Peyer's patch (tissue), 4 donors: ENCODE data around the gene TRMT11. TPM values are rescaled to one million over a fixed set of nuclear protein-coding genes. Genes with fewer than 3 reads are reported as not detected.
A peak's percentile ranks its signal among the peaks of the same experiment; 100 is the strongest.

Experiments used
- DNase-seq, 3 donors: peaks; one replicate each; pipeline ENCODE4 v3.0.0-alpha.2; 2017 to 2019
- H3K27ac ChIP-seq, 4 donors: fragments of 200-600 bp; sonication (generic); one replicate each; pipeline ENCODE4 v1.5.1; 2016 to 2019
- H3K27me3 ChIP-seq, 2 donors: fragments of 200-600 bp; sonication (generic); one replicate each; pipeline ENCODE4 v1.5.1; 2019
- H3K36me3 ChIP-seq, 3 donors: fragments of 200-600 bp; sonication (generic); one replicate each; pipeline ENCODE4 v1.5.1; 2016 to 2019
- H3K4me1 ChIP-seq, 4 donors: fragments of 200-600 bp; sonication (generic); one replicate each; pipeline ENCODE4 v1.5.1; 2016 to 2019
- H3K4me3 ChIP-seq, 4 donors: fragments of 200-600 bp; sonication (generic); 1 replicate in 3 of 4; 2 replicates in 1 of 4; pipeline ENCODE4 v1.5.1; 2016 to 2019; ENCODE audit warnings: mild to moderate bottlenecking in 1 of 4
- H3K9me3 ChIP-seq, 4 donors: fragments of 200-600 bp; sonication (generic); one replicate each; pipeline ENCODE4 v1.5.1; 2016 to 2019; ENCODE audit warnings: mild to moderate bottlenecking in 1 of 4
- CTCF ChIP-seq, 6 experiments: fragments of 450-650 bp in 4 of 6; fragments of 200-600 bp in 2 of 6; sonication (generic) in 1 of 6; IDR thresholded peaks; one replicate each; pipeline ENCODE4 v1.5.1; 2017 to 2019; ENCODE audit warnings: antibody characterized with exemption in 6 of 6, mild to moderate bottlenecking in 3 of 6, moderate library complexity in 1 of 6
- POLR2A ChIP-seq, 2 donors: fragments of 450-650 bp; IDR thresholded peaks; one replicate each; pipeline ENCODE4 v1.5.1; 2017; ENCODE audit warnings: antibody characterized with exemption in 2 of 2, mild to moderate bottlenecking in 2 of 2, moderate library complexity in 2 of 2
- total RNA-seq, 4 donors: library from RNA; depleted of rRNA; stranded (reverse); fragments of >200 nt; gene quantifications; one replicate each; pipeline ENCODE4 v1.1.0, GENCODE V29; 2016

The TRMT11 gene
- total RNA-seq, 4 donors from 2014 or later: 36.6 to 60.2 (median 51.2) TPM

- H3K27me3 ChIP-seq: no peaks in the 10 kb centered on the region
- TF ChIP-seq CTCF (IDR thresholded peaks at IDR 0.05) (no peak), POLR2A (IDR thresholded peaks at IDR 0.05) (no peak)
- H3K4me1 ChIP-seq: peaks cover 0 to 52% (median 2%) of the 10 kb centered on the region in 4 donors
- H3K36me3 ChIP-seq: no peaks in the 10 kb centered on the region
- H3K4me3 ChIP-seq: no peak overlapping the region
- DNase-seq: no peak
- H3K9me3 ChIP-seq: no peaks in the 10 kb centered on the region
- no peak overlapping the region for H3K27ac ChIP-seq
Measured at GRCh38 chr6:125988280-125988679, 1.9 kb downstream of the TRMT11 start.

- TF ChIP-seq CTCF (IDR thresholded peaks at IDR 0.05) (no peak), POLR2A (IDR thresholded peaks at IDR 0.05) (no peak)
- H3K36me3 ChIP-seq: no peaks in the 10 kb centered on the region
- no peaks in the 10 kb centered on the region for H3K27me3 ChIP-seq
- peak overlapping the region in 1 of 4 donors; percentile 44 for H3K27ac ChIP-seq
- H3K9me3 ChIP-seq: no peaks in the 10 kb centered on the region
- no peak for DNase-seq
- H3K4me1 ChIP-seq: peaks cover 0 to 57% (median 2%) of the 10 kb centered on the region in 4 donors
- H3K4me3 ChIP-seq: peak overlapping the region in 1 of 4 donors; percentile 18
Measured at GRCh38 chr6:125989631-125990030, 3.3 kb downstream of the TRMT11 start.

GRCh38 chr6:125991653-125992052, 5.3 kb downstream of the TRMT11 start:
- H3K36me3 ChIP-seq: no peaks in the 10 kb centered on the region
- TF ChIP-seq POLR2A (IDR thresholded peaks at IDR 0.05): no peak
- TF ChIP-seq CTCF (IDR thresholded peaks at IDR 0.05): no peak
- H3K27ac ChIP-seq: no peak overlapping the region
- no peaks in the 10 kb centered on the region for H3K9me3 ChIP-seq
- no peak for DNase-seq
- no peaks in the 10 kb centered on the region for H3K27me3 ChIP-seq
- peaks cover 0 to 61% (median 0%) of the 10 kb centered on the region in 4 donors for H3K4me1 ChIP-seq
- no peak overlapping the region for H3K4me3 ChIP-seq

GRCh38 chr6:125994670-125995488, 8.5 kb downstream of the TRMT11 start:
- TF ChIP-seq CTCF (IDR thresholded peaks at IDR 0.05): no peak
- no peak for TF ChIP-seq POLR2A (IDR thresholded peaks at IDR 0.05)
- no peak overlapping the region for H3K4me3 ChIP-seq
- DNase-seq: no peak
- no peaks in the 10 kb centered on the region for H3K27me3 ChIP-seq
- peak overlapping the region in 1 of 4 donors; percentile 13 for H3K27ac ChIP-seq
- no peaks in the 10 kb centered on the region for H3K9me3 ChIP-seq
- H3K4me1 ChIP-seq: peaks cover 0 to 45% (median 0%) of the 10 kb centered on the region in 4 donors
- H3K36me3 ChIP-seq: peaks cover 0 to 19% (median 0%) of the 10 kb centered on the region in 3 donors

DNA sequence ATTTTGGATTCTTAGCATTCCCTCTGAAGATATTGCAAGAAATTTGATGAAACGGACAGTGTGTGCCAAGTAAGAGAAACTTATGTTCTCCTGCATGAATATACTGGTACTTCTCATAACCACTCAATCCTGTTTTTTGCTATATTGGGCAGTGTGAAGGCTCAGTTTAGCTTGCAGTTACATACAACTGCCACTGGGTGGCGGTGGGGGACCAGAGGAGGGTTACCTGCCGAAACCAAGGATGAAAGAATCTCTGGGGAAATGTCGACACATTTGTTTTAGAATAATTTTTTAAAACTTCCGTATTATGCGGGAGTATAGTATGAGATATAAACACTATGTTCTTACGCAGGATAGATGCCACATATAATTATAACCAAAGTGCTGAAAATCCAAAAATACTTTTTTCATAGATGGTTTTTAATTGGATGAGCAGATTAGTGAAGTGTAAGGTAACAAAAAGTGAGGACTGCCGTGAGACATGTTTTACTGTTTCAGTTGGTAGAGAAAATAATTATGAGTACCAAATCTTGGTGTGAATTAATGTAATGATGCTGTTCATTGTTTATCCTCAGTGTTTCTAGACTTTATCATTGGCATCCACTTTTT, 9.7 kb downstream of the TRMT11 start:
- H3K4me3 ChIP-seq: no peak overlapping the region
- DNase-seq: peak; percentile 33 to 74 (median 72)
- no peaks in the 10 kb centered on the region for H3K9me3 ChIP-seq
- H3K4me1 ChIP-seq: peaks cover 0 to 33% (median 0%) of the 10 kb centered on the region in 4 donors
- no peak overlapping the region for H3K27ac ChIP-seq
- no peaks in the 10 kb centered on the region for H3K27me3 ChIP-seq
- H3K36me3 ChIP-seq: peaks cover 0 to 31% (median 0%) of the 10 kb centered on the region in 3 donors
- TF ChIP-seq CTCF (IDR thresholded peaks at IDR 0.05): peak; percentile 80 to 95 (median 88)
- no peak for TF ChIP-seq POLR2A (IDR thresholded peaks at IDR 0.05)
